Testis (tissue), 2 donors: Measurements from ENCODE around the gene CCR3.

Experiments used
- CTCF ChIP-seq, 3 experiments: fragments of 450-650 bp in 2 of 3; fragments of 200-600 bp in 1 of 3; sonication (generic) in 1 of 3; IDR thresholded peaks; one replicate each; pipeline ENCODE4 v1.5.1; 2016 to 2019; ENCODE audit warnings: antibody characterized with exemption in 3 of 3, mild to moderate bottlenecking in 2 of 3, moderate library complexity in 1 of 3
- POLR2A ChIP-seq: fragments of 450-650 bp; IDR thresholded peaks from one replicate; pipeline ENCODE4 v1.6.1; 2017; ENCODE audit warnings: antibody characterized with exemption, mild to moderate bottlenecking, moderate library complexity

- TF ChIP-seq POLR2A (no peak), CTCF (IDR thresholded peaks at IDR 0.05) (no peak)
Observed at GRCh38 chr3:46301122-46301835, 59.0 kb downstream of the CCR3 start.
